GM23338 (cell line): Measurements from ENCODE around the gene HLX.

Experiments used
- CREB1 ChIP-seq: fragments of 250-450 bp; sonication (Bioruptor Pico); IDR thresholded peaks from 2 replicates; pipeline ENCODE4 v1.5.0; 2020; ENCODE audit warnings: low read depth, mild to moderate bottlenecking, moderate library complexity
- EZH2 ChIP-seq: fragments of 200-600 bp; sonication (generic); IDR thresholded peaks from one replicate; pipeline ENCODE4 v1.8.0; 2017; ENCODE audit warnings: antibody characterized with exemption, mild to moderate bottlenecking, low read depth; ENCODE audit not compliant: unreplicated experiment
- EZH2phosphoT487 ChIP-seq: fragments of 200-600 bp; sonication (generic); IDR thresholded peaks from one replicate; pipeline ENCODE4 v1.8.1; 2018; ENCODE audit warnings: antibody characterized with exemption; ENCODE audit not compliant: unreplicated experiment
- JUNB ChIP-seq: IDR thresholded peaks from one replicate; pipeline ENCODE4 v1.6.1; 2016; ENCODE audit warnings: antibody characterized with exemption; ENCODE audit not compliant: unreplicated experiment
- NANOG ChIP-seq: IDR thresholded peaks from 2 replicates; pipeline ENCODE4 v1.6.1; 2016; ENCODE audit warnings: antibody characterized with exemption, borderline replicate concordance
- POLR2AphosphoS5 ChIP-seq: IDR thresholded peaks from 2 replicates; pipeline ENCODE4 v1.6.1; 2016; ENCODE audit warnings: antibody characterized with exemption, low read depth
- ZNF114 ChIP-seq: fragments of 250-450 bp; sonication (Bioruptor Pico); IDR thresholded peaks from 2 replicates; pipeline ENCODE4 v1.5.0; 2020; ENCODE audit warnings: mild to moderate bottlenecking, moderate library complexity
- ZNF331 ChIP-seq: fragments of 250-450 bp; sonication (Bioruptor Pico); IDR thresholded peaks from 2 replicates; pipeline ENCODE4 v1.5.0; 2020; ENCODE audit warnings: low read depth, mild to moderate bottlenecking, moderate library complexity
- TF ChIP-seq, protein P1 (sequence below), 2 experiments: fragments of 200-600 bp in 1 of 2; sonication (generic) in 1 of 2; conservative IDR thresholded peaks; 2 replicates each; pipeline versions ENCODE4 v1.5.1 to v1.6.1; 2016 to 2017; ENCODE audit warnings: antibody characterized with exemption in 2 of 2, low read depth in 2 of 2, mild to moderate bottlenecking in 2 of 2, moderate library complexity in 1 of 2
- TF ChIP-seq, protein P2 (sequence below): IDR thresholded peaks from one replicate; pipeline ENCODE4 v1.6.1; 2018; ENCODE audit warnings: antibody characterized with exemption; ENCODE audit not compliant: unreplicated experiment

DNA sequence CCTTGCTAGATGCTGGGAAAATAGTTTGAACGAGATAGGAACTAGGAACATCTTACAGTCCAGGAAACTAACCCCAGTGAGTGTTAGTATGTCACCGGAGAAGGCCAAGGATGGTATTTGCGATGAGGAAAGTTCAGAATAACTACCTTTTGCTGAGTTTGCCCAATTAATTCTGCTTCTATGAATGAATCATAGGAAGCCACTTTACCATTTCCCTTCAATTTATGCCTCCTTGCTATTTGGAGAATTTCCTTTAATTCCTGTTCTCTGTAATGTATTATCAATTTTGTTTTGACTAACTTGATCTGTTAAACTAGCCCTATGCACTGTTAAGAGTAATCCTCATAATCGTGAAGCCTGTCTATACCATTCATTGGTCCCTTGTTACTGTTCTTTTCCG is 40.7 kb upstream of the HLX start:
- no peak for TF ChIP-seq EZH2
- TF ChIP-seq POLR2AphosphoS5: no peak
- TF ChIP-seq, protein P1, sequence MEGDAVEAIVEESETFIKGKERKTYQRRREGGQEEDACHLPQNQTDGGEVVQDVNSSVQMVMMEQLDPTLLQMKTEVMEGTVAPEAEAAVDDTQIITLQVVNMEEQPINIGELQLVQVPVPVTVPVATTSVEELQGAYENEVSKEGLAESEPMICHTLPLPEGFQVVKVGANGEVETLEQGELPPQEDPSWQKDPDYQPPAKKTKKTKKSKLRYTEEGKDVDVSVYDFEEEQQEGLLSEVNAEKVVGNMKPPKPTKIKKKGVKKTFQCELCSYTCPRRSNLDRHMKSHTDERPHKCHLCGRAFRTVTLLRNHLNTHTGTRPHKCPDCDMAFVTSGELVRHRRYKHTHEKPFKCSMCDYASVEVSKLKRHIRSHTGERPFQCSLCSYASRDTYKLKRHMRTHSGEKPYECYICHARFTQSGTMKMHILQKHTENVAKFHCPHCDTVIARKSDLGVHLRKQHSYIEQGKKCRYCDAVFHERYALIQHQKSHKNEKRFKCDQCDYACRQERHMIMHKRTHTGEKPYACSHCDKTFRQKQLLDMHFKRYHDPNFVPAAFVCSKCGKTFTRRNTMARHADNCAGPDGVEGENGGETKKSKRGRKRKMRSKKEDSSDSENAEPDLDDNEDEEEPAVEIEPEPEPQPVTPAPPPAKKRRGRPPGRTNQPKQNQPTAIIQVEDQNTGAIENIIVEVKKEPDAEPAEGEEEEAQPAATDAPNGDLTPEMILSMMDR (conservative IDR thresholded peaks at IDR 0.05; ENCODE audit: low read depth in 2 of 2): no peak
- TF ChIP-seq EZH2phosphoT487: no peak
- TF ChIP-seq, protein P2, sequence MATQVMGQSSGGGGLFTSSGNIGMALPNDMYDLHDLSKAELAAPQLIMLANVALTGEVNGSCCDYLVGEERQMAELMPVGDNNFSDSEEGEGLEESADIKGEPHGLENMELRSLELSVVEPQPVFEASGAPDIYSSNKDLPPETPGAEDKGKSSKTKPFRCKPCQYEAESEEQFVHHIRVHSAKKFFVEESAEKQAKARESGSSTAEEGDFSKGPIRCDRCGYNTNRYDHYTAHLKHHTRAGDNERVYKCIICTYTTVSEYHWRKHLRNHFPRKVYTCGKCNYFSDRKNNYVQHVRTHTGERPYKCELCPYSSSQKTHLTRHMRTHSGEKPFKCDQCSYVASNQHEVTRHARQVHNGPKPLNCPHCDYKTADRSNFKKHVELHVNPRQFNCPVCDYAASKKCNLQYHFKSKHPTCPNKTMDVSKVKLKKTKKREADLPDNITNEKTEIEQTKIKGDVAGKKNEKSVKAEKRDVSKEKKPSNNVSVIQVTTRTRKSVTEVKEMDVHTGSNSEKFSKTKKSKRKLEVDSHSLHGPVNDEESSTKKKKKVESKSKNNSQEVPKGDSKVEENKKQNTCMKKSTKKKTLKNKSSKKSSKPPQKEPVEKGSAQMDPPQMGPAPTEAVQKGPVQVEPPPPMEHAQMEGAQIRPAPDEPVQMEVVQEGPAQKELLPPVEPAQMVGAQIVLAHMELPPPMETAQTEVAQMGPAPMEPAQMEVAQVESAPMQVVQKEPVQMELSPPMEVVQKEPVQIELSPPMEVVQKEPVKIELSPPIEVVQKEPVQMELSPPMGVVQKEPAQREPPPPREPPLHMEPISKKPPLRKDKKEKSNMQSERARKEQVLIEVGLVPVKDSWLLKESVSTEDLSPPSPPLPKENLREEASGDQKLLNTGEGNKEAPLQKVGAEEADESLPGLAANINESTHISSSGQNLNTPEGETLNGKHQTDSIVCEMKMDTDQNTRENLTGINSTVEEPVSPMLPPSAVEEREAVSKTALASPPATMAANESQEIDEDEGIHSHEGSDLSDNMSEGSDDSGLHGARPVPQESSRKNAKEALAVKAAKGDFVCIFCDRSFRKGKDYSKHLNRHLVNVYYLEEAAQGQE: no peak
- no peak for TF ChIP-seq CREB1
- no peak for TF ChIP-seq JUNB
- TF ChIP-seq ZNF114 (CRISPR knock-in tag): no peak
- TF ChIP-seq ZNF331 (CRISPR knock-in tag): no peak
- no peak for TF ChIP-seq NANOG
